Natural killer cell (primary cell): ENCODE results near the gene CKB. TPM values are rescaled to one million over a fixed set of nuclear protein-coding genes. Genes with fewer than 3 reads are reported as not detected.
A peak's percentile ranks its signal among the peaks of the same experiment; 100 is the strongest.

Source experiments
- ATAC-seq, 3 donors: fragments of 150-1000 bp in 2 of 3; fragments of 200-7000 bp in 1 of 3; cut with Tn5 transposase; 1 replicate in 1 of 3; 2 replicates in 2 of 3; pipeline ENCODE4 v1.10.0; 2021; ENCODE audit warnings: mild to moderate bottlenecking in 2 of 3, moderate library complexity in 2 of 3
- DNase-seq, 2 donors: peaks; one replicate each; pipeline versions ENCODE4 v3.0.0 to v3.0.0-alpha.2; 2013 to 2021; ENCODE audit warnings: mixed read lengths in 1 of 2
- H3K27ac ChIP-seq: one replicate; pipeline ENCODE4 v1.5.1; 2013; ENCODE audit warnings: mild to moderate bottlenecking, low read length
- H3K27me3 ChIP-seq: one replicate; pipeline ENCODE4 v1.6.1; 2013; ENCODE audit warnings: low read length; ENCODE audit not compliant: control insufficient read depth, insufficient read depth
- H3K36me3 ChIP-seq: one replicate; pipeline ENCODE4 v1.6.1; 2013; ENCODE audit warnings: low read length; ENCODE audit not compliant: control insufficient read depth, insufficient read depth
- H3K4me1 ChIP-seq: one replicate; pipeline ENCODE4 v1.6.1; 2013; ENCODE audit warnings: low read length; ENCODE audit not compliant: control insufficient read depth, insufficient read depth
- H3K4me3 ChIP-seq: one replicate; pipeline ENCODE4 v1.5.1; 2013; ENCODE audit warnings: low read length
- H3K9me3 ChIP-seq: one replicate; pipeline ENCODE4 v1.6.1; 2013; ENCODE audit warnings: low read length; ENCODE audit not compliant: control insufficient read depth, insufficient read depth
- H3K27ac Mint-ChIP-seq, 2 donors: one replicate each; pipeline ENCODE4 v1.8.0; 2022; ENCODE audit warnings: mild to moderate bottlenecking in 2 of 2, mixed read lengths in 2 of 2, moderate library complexity in 1 of 2
- H3K27me3 Mint-ChIP-seq, 2 donors: one replicate each; pipeline ENCODE4 v1.8.0; 2022; ENCODE audit warnings: low read depth in 2 of 2, mixed read lengths in 2 of 2
- H3K36me3 Mint-ChIP-seq: one replicate; pipeline ENCODE4 v1.8.0; 2022; ENCODE audit warnings: mixed read lengths
- H3K4me1 Mint-ChIP-seq, 2 donors: one replicate each; pipeline ENCODE4 v1.8.0; 2022; ENCODE audit warnings: mixed read lengths in 2 of 2
- H3K4me3 Mint-ChIP-seq: one replicate; pipeline ENCODE4 v1.8.0; 2022; ENCODE audit warnings: mild to moderate bottlenecking, moderate library complexity, mixed read lengths
- H3K9me3 Mint-ChIP-seq, 2 donors: one replicate each; pipeline ENCODE4 v1.8.0; 2022; ENCODE audit warnings: mixed read lengths in 2 of 2
- CTCF ChIP-seq: fragments of 200-600 bp; IDR thresholded peaks from one replicate; pipeline ENCODE4 v1.8.0; 2022; ENCODE audit warnings: antibody characterized with exemption
- WGBS: methylation state at CpG from one replicate; pipeline ENCODE4 v1.1.7; 2013; ENCODE audit warnings: missing lambda C conversion rate; ENCODE audit not compliant: insufficient coverage; 5-methylcytosine and 5-hydroxymethylcytosine counted together
- intact Hi-C: fragments of 100-400 bp; cut with micrococcal nuclease; formaldehyde crosslinking; loops from one replicate; pipeline ENCODE4 v1.14.2; 2022
- total RNA-seq, 4 donors: library from RNA; stranded (reverse); fragments of 120-200 nt in 1 of 4; gene quantifications; one replicate each; pipeline versions ENCODE4 v1.2.3 to v1.2.4, GENCODE V29; 2013 to 2022

The CKB gene
- total RNA-seq, 3 donors from 2014 or later (not counting 1 experiment from before 2014, with no cell fraction given): 4.0 to 37.4 (median 9.0) TPM

DNA sequence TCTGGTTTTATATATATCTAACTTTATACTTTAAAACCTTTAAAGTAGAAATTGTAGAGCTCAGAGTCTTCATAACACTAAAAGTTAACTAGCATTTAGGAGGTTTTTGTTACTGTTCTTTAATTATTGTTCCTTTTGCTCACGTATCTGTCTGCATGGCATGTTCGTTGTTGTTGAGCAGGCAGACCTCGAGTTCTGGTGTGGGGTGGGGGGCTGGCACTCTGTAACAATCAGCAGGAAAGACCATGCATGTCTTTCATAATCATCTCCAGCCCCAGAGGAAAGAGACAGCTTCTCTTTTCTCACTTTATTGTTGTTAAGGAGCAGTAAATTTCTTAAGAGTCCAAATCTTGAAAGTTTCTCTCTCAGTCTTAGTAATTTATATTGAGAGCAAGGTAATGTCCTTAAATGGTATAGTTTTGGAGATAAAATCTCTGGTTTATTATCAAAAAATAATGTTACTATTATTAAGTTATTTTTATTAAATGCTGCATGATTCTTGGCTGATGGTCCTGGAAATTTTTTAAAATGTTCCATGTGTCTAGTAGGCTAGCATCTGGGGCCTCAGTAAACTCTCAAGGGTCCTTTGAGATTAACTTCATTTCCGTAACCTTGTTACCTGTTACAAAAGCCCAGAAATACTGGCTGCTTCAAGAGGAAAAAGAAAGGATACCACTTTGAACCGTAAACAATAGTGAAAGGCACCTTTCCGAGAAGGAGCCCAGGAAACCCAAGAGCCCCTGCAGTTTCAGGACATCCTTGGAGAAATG lies 30.3 kb downstream of the CKB start:
- WGBS: 89% methylated on average over 6 of the region's 6 CpGs
- intact Hi-C loops: no loop called here
- peaks cover 10% of the 10 kb centered on the region for H3K36me3 Mint-ChIP-seq
- no peaks in the 10 kb centered on the region for H3K9me3 ChIP-seq
- DNase-seq: no peak
- no peak for TF ChIP-seq CTCF
- H3K4me1 ChIP-seq: no peaks in the 10 kb centered on the region
- no peak overlapping the region for H3K27ac Mint-ChIP-seq
- no peaks in the 10 kb centered on the region for H3K27me3 Mint-ChIP-seq
- H3K36me3 ChIP-seq: peaks cover 54% of the 10 kb centered on the region
- H3K27ac ChIP-seq: no peak overlapping the region
- H3K4me3 ChIP-seq: no peak overlapping the region
- H3K4me3 Mint-ChIP-seq: no peak overlapping the region
- H3K4me1 Mint-ChIP-seq: no peaks in the 10 kb centered on the region
- no peaks in the 10 kb centered on the region for H3K27me3 ChIP-seq
- H3K9me3 Mint-ChIP-seq: no peaks in the 10 kb centered on the region
- no peak for ATAC-seq

DNA sequence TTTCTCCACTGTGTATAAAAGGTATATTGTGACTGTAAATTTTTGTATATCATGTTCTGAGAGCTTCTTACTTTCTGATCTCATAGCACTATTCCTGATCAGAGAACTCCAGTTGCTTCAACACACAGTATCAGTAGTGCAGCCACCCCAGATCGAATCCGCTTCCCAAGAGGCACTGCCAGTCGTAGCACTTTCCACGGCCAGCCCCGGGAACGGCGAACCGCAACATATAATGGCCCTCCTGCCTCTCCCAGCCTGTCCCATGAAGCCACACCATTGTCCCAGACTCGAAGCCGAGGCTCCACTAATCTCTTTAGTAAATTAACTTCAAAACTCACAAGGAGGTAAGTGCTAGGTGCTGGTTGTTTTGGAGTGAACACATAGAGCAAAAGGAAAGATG lies 30.9 kb downstream of the CKB start:
- H3K27ac ChIP-seq: no peak overlapping the region
- TF ChIP-seq CTCF: no peak
- H3K4me1 ChIP-seq: no peaks in the 10 kb centered on the region
- Mint-ChIP-seq H3K9me3 (no peaks in the 10 kb centered on the region), H3K27ac (peak overlapping the region in 1 of 2 donors; percentile 12), H3K4me3 (no peak overlapping the region), H3K36me3 (peaks cover 10% of the 10 kb centered on the region), H3K27me3 (no peaks in the 10 kb centered on the region), H3K4me1 (no peaks in the 10 kb centered on the region)
- no peak overlapping the region for H3K4me3 ChIP-seq
- peaks cover 56% of the 10 kb centered on the region for H3K36me3 ChIP-seq
- ATAC-seq (no peak), DNase-seq (no peak)
- H3K9me3 ChIP-seq: no peaks in the 10 kb centered on the region
- WGBS: 94% methylated on average over 8 of the region's 10 CpGs
- intact Hi-C loops: no loop called here
- H3K27me3 ChIP-seq: no peaks in the 10 kb centered on the region

GRCh38 chr14:103489621-103490020 lies 33.0 kb downstream of the CKB start:
- no peak overlapping the region for H3K4me3 ChIP-seq
- peaks cover 45% of the 10 kb centered on the region for H3K36me3 ChIP-seq
- no peak for TF ChIP-seq CTCF
- Mint-ChIP-seq H3K4me3 (no peak overlapping the region), H3K4me1 (no peaks in the 10 kb centered on the region), H3K27me3 (no peaks in the 10 kb centered on the region), H3K36me3 (peaks cover 10% of the 10 kb centered on the region), H3K9me3 (no peaks in the 10 kb centered on the region), H3K27ac (peak overlapping the region in 1 of 2 donors; percentile 35)
- DNase-seq (no peak), ATAC-seq (no peak)
- H3K4me1 ChIP-seq: no peaks in the 10 kb centered on the region
- H3K27me3 ChIP-seq: no peaks in the 10 kb centered on the region
- H3K9me3 ChIP-seq: no peaks in the 10 kb centered on the region
- H3K27ac ChIP-seq: no peak overlapping the region
- intact Hi-C loops: no loop called here
- 58% methylated on average over 2 of the region's 2 CpGs for WGBS

DNA sequence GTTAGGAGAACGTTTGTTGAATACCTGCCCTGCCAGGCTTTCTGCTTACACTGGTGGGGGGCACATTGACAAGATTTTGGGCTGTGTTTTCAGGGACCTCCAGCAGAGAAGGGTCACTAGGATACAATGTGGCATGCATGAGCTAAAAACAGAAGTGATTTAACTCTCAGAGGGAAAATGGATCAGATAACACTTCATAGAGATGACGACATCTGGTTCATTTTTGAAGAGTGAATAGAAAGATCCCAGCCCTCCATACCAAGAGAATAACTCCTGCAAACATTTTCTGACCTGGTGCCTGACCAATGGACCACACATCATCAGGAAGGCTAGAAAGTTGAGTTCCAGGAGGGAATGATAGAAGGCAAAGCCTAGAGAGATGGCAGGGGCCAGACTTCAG lies 33.7 kb downstream of the CKB start:
- no peaks in the 10 kb centered on the region for H3K27me3 Mint-ChIP-seq
- Histone ChIP-seq H3K36me3 (peaks cover 44% of the 10 kb centered on the region), H3K9me3 (no peaks in the 10 kb centered on the region), H3K4me3 (no peak overlapping the region), H3K27me3 (no peaks in the 10 kb centered on the region), H3K27ac (no peak overlapping the region), H3K4me1 (no peaks in the 10 kb centered on the region)
- no peak for DNase-seq
- no peak for TF ChIP-seq CTCF
- no peak overlapping the region for H3K4me3 Mint-ChIP-seq
- H3K36me3 Mint-ChIP-seq: peaks cover 10% of the 10 kb centered on the region
- H3K4me1 Mint-ChIP-seq: no peaks in the 10 kb centered on the region
- intact Hi-C loops: no loop called here
- peak overlapping the region; percentile 13 to 35 for H3K27ac Mint-ChIP-seq
- H3K9me3 Mint-ChIP-seq: no peaks in the 10 kb centered on the region
- 100% methylated on average over 2 of the region's 2 CpGs for WGBS
- no peak for ATAC-seq
